Choroid plexus epithelial cell (primary cell): ENCODE data around the gene NCOR2.
A peak's percentile ranks its signal among the peaks of the same experiment; 100 is the strongest.
"Not testable (repeated sequence)": the region's sequence is repeated elsewhere in the genome, so short reads cannot be mapped to it uniquely, and the experiment has no call there.

Experiments
- DNase-seq: peaks from one replicate; pipeline ENCODE4 v3.0.0-alpha.2; 2010; ENCODE audit warnings: low read depth
- H3K4me3 ChIP-seq: 2 replicates; pipeline ENCODE4 v1.5.1; 2011; ENCODE audit warnings: low read depth, mild to moderate bottlenecking, control low read depth, low read length, moderate library complexity
- TF ChIP-seq, protein P1 (sequence below): conservative IDR thresholded peaks from 2 replicates; pipeline ENCODE4 v1.5.1; 2011; ENCODE audit warnings: low read depth, mild to moderate bottlenecking, control low read depth, inconsistent platforms, low read length, moderate library complexity

Gene NCOR2

DNA sequence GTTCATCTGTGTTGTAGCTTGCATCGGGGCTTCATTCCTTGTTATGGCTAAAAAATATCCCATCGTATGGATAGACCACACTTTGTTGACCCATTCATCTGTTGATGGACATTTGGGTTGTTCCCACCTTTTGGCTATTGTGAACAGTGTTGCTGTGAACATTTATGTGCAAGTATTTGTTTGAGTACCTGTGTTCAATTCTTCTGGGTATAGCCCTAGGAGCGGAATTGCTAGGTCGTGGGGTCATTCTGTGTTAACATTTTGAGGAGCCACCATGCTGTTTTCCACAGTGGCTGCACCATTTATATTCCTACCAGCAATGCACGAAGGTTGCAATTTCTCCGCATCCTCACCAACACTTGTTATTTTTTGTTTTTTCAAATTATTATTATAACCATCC is 23.0 kb upstream of the NCOR2 start:
- no peak for DNase-seq

DNA sequence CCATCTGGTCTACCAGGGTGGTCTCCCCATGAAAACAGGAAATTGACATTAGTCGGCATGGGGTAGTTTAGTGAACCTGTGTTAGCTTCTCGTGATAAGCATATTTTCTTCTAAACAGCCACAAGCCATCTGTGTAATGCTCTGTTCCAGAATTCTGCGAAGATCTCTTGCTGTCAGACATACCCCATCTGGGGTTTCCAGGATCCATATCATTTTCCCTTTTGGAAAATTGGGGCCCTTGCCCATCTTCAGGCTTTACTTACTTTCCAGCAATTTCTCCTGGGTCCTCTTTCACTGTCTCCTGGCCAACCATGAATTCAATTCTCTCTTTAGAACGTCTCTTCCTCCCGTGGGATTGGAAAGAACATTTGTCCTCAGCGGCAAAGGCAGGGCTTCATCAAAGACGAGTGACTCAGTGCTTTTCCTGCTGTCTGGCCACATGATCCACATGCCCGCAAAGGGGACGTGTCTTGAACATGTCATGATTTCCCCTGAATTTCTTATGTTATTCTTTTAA is 21.4 kb upstream of the NCOR2 start:
- H3K4me3 ChIP-seq: no peak overlapping the region
- TF ChIP-seq, protein P1, sequence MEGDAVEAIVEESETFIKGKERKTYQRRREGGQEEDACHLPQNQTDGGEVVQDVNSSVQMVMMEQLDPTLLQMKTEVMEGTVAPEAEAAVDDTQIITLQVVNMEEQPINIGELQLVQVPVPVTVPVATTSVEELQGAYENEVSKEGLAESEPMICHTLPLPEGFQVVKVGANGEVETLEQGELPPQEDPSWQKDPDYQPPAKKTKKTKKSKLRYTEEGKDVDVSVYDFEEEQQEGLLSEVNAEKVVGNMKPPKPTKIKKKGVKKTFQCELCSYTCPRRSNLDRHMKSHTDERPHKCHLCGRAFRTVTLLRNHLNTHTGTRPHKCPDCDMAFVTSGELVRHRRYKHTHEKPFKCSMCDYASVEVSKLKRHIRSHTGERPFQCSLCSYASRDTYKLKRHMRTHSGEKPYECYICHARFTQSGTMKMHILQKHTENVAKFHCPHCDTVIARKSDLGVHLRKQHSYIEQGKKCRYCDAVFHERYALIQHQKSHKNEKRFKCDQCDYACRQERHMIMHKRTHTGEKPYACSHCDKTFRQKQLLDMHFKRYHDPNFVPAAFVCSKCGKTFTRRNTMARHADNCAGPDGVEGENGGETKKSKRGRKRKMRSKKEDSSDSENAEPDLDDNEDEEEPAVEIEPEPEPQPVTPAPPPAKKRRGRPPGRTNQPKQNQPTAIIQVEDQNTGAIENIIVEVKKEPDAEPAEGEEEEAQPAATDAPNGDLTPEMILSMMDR: no peak
- peak; percentile 73 for DNase-seq

More for the DNA sequence above, 23.0 kb upstream of the NCOR2 start:
- no peak overlapping the region for H3K4me3 ChIP-seq
- TF ChIP-seq, protein P1: no peak

DNA sequence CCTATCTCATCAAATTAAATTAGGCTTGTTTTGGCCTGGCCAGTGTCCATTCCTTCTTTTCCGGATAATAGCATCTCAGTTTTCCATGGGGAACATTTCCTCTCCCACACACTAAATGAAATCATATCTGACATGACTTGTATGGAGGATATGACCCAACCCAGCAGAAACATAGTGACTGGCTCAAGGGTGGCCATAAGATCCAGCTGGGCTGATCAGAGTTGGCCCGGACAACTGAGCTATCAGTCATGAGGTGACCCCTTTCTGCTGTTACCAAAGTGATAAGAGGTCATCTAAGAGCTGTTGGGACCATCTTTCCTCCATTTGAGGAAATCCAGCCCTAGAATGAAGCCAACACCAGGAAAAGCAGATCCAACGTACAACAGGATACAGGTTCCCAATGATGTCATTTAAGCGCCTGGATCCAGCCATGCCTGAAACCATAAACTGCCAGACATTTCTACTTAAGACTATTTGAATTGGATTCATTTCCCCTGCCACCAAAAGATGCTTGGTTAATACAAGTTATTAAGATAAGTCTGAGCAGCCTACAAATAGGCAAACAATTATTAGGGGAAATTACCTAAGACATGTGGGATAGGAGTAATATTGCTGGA is 20.7 kb upstream of the NCOR2 start:
- DNase-seq: no peak
- TF ChIP-seq, protein P1: no peak
- H3K4me3 ChIP-seq: no peak overlapping the region

DNA sequence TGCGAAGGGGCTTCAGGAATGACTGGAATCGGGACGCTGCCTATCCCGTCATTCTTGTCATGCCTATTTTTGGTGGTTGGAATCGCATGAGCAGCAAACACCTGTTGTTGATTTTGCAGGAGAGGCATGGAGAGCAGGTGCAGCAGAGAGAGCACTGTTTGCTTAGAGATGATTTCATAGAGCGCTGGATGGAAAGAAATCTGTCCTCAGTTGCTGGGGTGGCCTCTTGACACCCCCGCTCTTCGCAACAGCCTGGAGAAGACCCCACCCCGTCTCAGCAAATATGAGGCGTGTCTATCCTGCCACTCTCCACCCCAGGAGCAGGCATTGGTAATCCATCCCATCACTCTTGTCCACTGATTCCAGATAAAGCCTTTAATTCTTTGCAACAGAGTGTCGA is 19.3 kb upstream of the NCOR2 start:
- H3K4me3 ChIP-seq: no peak overlapping the region
- DNase-seq: no peak
- TF ChIP-seq, protein P1: no peak

DNA sequence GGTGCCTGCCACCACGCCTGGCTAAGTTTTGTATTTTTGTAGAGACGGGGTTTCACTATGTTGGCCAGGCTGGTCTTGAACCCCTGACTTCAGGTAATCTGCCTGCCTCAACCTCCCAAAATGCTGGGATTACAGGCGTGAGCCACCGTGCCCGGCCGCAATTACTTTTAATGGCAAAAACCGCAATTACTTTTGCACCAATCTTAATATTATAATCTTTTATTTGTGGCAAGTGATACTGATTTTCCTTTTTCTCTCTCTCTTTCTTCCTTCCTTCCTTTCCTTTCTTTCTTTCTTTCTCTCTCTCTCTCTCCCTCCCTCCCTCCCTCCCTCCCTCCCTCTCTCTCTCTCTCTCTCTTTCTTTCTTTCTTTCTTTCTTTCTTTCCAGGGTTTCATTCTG is 17.1 kb upstream of the NCOR2 start:
- DNase-seq, H3K4me3 ChIP-seq: not testable (repeated sequence)

DNA sequence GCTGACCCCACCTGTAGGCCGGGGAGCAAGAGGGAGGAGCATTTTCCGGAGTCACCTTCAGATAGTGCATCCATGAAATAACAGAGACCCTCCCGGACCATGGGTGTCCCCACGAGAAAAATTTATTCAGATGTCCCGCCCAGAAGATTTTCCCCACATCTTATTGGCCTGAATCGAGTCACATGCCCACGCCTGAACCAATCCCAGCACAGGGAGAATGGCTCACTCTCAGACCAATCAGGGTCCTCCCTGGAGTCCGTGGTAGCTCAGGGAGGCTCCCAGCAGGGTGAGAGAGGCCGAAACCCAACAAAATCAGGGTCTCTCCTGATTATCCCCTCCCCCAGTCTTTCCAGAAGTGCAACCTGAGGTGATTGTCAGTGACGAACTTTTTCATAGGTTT is 16.4 kb upstream of the NCOR2 start:
- H3K4me3 ChIP-seq: no peak overlapping the region
- TF ChIP-seq, protein P1: no peak
- no peak for DNase-seq

DNA sequence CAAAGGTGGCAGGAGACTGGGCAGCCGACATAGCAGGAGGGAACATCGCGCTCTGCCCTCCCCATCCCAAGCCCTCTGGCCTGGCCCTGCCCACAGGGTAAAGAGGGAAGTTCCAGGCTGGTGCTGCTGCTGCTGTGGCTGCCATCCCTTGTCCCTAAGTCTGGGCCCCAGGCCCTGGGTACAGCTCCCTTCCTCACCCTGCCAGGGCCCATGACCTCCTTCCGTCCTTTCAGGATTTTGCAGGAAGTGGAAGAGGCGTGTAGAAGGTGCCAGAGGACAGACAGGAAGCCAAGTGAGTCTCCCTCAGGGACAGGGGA is 14.7 kb upstream of the NCOR2 start:
- TF ChIP-seq, protein P1: no peak
- H3K4me3 ChIP-seq: no peak overlapping the region
- no peak for DNase-seq
